ENCODE data around the gene ZNF180.

Gene ZNF180

DNA sequence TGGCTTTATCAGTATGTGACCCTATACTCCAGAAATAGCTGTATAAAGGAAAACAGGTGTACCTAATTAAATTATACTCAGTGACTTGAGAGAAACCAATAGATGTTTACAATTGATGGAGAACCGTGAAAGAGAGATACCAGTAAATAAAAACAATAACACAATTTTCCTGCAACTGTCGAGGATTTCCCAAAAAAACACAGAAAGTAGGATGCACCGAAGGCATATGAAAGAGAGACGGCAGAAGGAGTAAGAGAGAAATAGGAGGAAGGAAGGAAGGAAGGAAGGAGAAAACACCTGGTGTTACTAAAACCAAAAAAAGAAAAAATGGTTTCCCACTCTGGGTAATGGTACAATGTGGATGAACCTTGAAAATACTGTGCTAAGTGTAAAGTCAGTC, 45.2 kb downstream of the ZNF180 start:
- Histone ChIP-seq H3K9me2 (replicated peaks; ENCODE audit: insufficient read depth, low read length) (no peaks in the 10 kb centered on the region), H3K36me3 (ENCODE audit: low read length) (no peaks in the 10 kb centered on the region), H3K9ac (ENCODE audit: low read length) (no peak overlapping the region), H3F3A (ENCODE audit: insufficient read depth) (no peaks in the 10 kb centered on the region), H2AFZ (ENCODE audit: low read depth, low read length, severe bottlenecking) (no peak overlapping the region), H3K4me2 (ENCODE audit: low read depth, low read length, poor library complexity, severe bottlenecking) (no peak overlapping the region), H3K27ac (ENCODE audit: low read depth, low read length) (no peak overlapping the region), H4K20me1 (ENCODE audit: low read depth, low read length) (no peaks in the 10 kb centered on the region), H3K79me2 (ENCODE audit: insufficient read depth, low read length) (no peaks in the 10 kb centered on the region), H3K9me3 (ENCODE audit: insufficient read depth, low read length) (no peaks in the 10 kb centered on the region), H3K4me3 (ENCODE audit: insufficient read depth, low read length, poor library complexity, severe bottlenecking) (no peak overlapping the region), H3K27me3 (ENCODE audit: low read length) (no peaks in the 10 kb centered on the region)
- TF ChIP-seq EZH2phosphoT487 (conservative IDR thresholded peaks at IDR 0.05; ENCODE audit: low read length), result no peak
- TF ChIP-seq, protein P1, sequence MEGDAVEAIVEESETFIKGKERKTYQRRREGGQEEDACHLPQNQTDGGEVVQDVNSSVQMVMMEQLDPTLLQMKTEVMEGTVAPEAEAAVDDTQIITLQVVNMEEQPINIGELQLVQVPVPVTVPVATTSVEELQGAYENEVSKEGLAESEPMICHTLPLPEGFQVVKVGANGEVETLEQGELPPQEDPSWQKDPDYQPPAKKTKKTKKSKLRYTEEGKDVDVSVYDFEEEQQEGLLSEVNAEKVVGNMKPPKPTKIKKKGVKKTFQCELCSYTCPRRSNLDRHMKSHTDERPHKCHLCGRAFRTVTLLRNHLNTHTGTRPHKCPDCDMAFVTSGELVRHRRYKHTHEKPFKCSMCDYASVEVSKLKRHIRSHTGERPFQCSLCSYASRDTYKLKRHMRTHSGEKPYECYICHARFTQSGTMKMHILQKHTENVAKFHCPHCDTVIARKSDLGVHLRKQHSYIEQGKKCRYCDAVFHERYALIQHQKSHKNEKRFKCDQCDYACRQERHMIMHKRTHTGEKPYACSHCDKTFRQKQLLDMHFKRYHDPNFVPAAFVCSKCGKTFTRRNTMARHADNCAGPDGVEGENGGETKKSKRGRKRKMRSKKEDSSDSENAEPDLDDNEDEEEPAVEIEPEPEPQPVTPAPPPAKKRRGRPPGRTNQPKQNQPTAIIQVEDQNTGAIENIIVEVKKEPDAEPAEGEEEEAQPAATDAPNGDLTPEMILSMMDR (IDR thresholded peaks at IDR 0.05; ENCODE audit: insufficient read depth, low read length, poor library complexity, severe bottlenecking), result no peak

DNA sequence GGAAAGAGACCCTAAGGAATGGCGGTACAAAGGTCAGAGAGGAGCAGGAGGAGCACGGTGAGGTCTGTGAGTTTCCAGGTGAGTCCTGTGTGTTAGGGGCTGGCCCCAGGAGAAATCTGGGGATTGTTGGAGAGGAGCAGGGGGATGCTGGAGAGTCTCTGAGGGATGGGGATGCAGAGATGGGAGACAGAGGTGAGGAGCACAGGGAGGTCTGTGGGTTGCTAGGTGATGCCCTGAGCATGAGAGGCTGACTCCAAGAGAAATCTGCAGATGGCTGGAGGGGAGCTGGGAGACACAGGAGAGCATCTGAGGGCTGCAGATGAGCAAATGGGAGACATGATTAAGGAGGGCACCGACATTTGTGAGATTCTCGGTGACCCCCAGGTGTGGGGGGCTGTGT, 48.0 kb downstream of the ZNF180 start:
- H2AFZ ChIP-seq (ENCODE audit: low read depth, low read length, severe bottlenecking), result no peak overlapping the region
- TF ChIP-seq, protein P1 (IDR thresholded peaks at IDR 0.05; ENCODE audit: insufficient read depth, low read length, poor library complexity, severe bottlenecking), result no peak
- no peak for TF ChIP-seq EZH2phosphoT487 (conservative IDR thresholded peaks at IDR 0.05; ENCODE audit: low read length)
- 0 out of 2 replicates have a peak, but pooled peaks cover 5% of the 10 kb centered on the region for H3K9me3 ChIP-seq (ENCODE audit: insufficient read depth, low read length)
- H3K27me3 ChIP-seq (ENCODE audit: low read length), result no peaks in the 10 kb centered on the region
- H3K9ac ChIP-seq (ENCODE audit: low read length), result no peak overlapping the region
- no peak overlapping the region for H3K4me2 ChIP-seq (ENCODE audit: low read depth, low read length, poor library complexity, severe bottlenecking)
- no peaks in the 10 kb centered on the region for H3F3A ChIP-seq (ENCODE audit: insufficient read depth)
- H3K9me2 ChIP-seq (replicated peaks; ENCODE audit: insufficient read depth, low read length), result no peaks in the 10 kb centered on the region
- no peak overlapping the region for H3K4me3 ChIP-seq (ENCODE audit: insufficient read depth, low read length, poor library complexity, severe bottlenecking)
- no peak overlapping the region for H3K27ac ChIP-seq (ENCODE audit: low read depth, low read length)
- no peaks in the 10 kb centered on the region for H3K36me3 ChIP-seq (ENCODE audit: low read length)
- H4K20me1 ChIP-seq (ENCODE audit: low read depth, low read length), result no peaks in the 10 kb centered on the region
- H3K79me2 ChIP-seq (ENCODE audit: insufficient read depth, low read length), result no peaks in the 10 kb centered on the region

DNA sequence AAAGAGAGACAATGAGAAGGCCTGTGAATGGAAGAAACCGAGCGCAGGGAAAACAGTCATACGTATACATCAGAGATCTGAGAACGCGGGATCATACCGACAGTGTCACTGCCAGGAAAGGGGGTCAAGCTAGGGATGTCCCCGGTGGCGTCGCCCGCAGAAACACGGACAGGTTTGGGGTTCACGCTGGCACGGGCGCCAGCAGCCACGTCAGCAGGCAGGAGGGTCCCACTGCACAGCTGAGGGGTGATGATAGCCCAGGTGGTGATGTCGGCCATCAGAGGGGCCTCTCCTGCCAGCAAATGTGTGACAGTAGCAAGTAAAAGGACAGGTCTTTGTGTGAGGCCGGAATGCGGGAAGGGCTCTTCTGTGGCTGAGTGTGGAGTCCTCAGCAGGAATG, 48.6 kb downstream of the ZNF180 start:
- H4K20me1 ChIP-seq (ENCODE audit: low read depth, low read length), result no peaks in the 10 kb centered on the region

More for the DNA sequence above, 48.6 kb downstream of the ZNF180 start:
- Histone ChIP-seq H2AFZ (ENCODE audit: low read depth, low read length, severe bottlenecking) (no peak overlapping the region), H3K36me3 (ENCODE audit: low read length) (no peaks in the 10 kb centered on the region), H3K9me2 (replicated peaks; ENCODE audit: insufficient read depth, low read length) (no peaks in the 10 kb centered on the region), H3K27ac (ENCODE audit: low read depth, low read length) (no peak overlapping the region), H3K9me3 (ENCODE audit: insufficient read depth, low read length) (0 out of 2 replicates have a peak, but pooled peaks cover 5% of the 10 kb centered on the region), H3K27me3 (ENCODE audit: low read length) (no peaks in the 10 kb centered on the region), H3F3A (ENCODE audit: insufficient read depth) (no peaks in the 10 kb centered on the region), H3K79me2 (ENCODE audit: insufficient read depth, low read length) (no peaks in the 10 kb centered on the region), H3K4me3 (ENCODE audit: insufficient read depth, low read length, poor library complexity, severe bottlenecking) (no peak overlapping the region), H3K4me2 (ENCODE audit: low read depth, low read length, poor library complexity, severe bottlenecking) (no peak overlapping the region), H3K9ac (ENCODE audit: low read length) (no peak overlapping the region)
- TF ChIP-seq, protein P1 (IDR thresholded peaks at IDR 0.05; ENCODE audit: insufficient read depth, low read length, poor library complexity, severe bottlenecking), result no peak
- TF ChIP-seq EZH2phosphoT487 (conservative IDR thresholded peaks at IDR 0.05; ENCODE audit: low read length), result no peak
